ENCODE results near the gene CENPX. TPM values are rescaled to one million over a fixed set of nuclear protein-coding genes. Genes with fewer than 3 reads are reported as not detected.

Gene CENPX
- total RNA-seq, 1 donor from 2014 or later, result 66.2 TPM

GRCh38 chr17:82029990-82030469, 7.4 kb upstream of the CENPX start:
- H3K27me3 Mint-ChIP-seq, result peaks cover 4% of the 10 kb centered on the region
- H3K36me3 Mint-ChIP-seq (ENCODE audit: insufficient read depth), result peaks cover 10% of the 10 kb centered on the region
- DNase-seq (ENCODE audit: low spot score, unreplicated experiment), result no peak
- H3K4me3 Mint-ChIP-seq (ENCODE audit: low read depth), result peak overlapping the region; percentile 56
- no peak overlapping the region for H3K27ac Mint-ChIP-seq
- H3K9me3 Mint-ChIP-seq (ENCODE audit: low read depth), result no peaks in the 10 kb centered on the region
- TF ChIP-seq CTCF (IDR thresholded peaks at IDR 0.05; ENCODE audit: unreplicated experiment), result no peak
- H3K4me1 Mint-ChIP-seq (ENCODE audit: low read depth), result no peaks in the 10 kb centered on the region

GRCh38 chr17:82029391-82029790, 6.7 kb upstream of the CENPX start:
- no peaks in the 10 kb centered on the region for H3K9me3 Mint-ChIP-seq (ENCODE audit: low read depth)
- H3K27ac Mint-ChIP-seq, result no peak overlapping the region
- H3K4me1 Mint-ChIP-seq (ENCODE audit: low read depth), result no peaks in the 10 kb centered on the region
- H3K36me3 Mint-ChIP-seq (ENCODE audit: insufficient read depth), result peaks cover 8% of the 10 kb centered on the region
- peaks cover 2% of the 10 kb centered on the region for H3K27me3 Mint-ChIP-seq
- no peak for DNase-seq (ENCODE audit: low spot score, unreplicated experiment)
- peak overlapping the region; percentile 56 for H3K4me3 Mint-ChIP-seq (ENCODE audit: low read depth)
- no peak for TF ChIP-seq CTCF (IDR thresholded peaks at IDR 0.05; ENCODE audit: unreplicated experiment)

DNA sequence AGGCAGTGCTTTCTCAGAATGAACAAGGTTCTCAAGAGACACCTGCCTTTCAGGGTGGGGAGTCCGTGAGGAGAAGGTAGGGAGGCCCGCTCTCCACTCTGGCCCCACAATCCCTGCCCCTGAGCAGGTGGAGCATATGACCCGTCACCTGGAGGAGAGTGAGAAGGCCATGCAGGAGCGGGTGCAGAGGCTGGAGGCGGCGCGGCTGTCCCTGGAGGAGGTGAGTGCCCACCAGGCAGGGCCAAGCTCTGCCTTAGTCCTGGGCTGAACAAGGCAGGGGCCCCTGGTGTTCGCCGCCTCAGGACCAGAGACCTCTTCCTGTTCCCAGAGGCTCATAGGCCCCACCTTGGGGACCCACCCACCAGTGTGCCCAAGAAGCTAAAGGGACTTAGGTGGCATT, 6.3 kb upstream of the CENPX start:
- DNase-seq (ENCODE audit: low spot score, unreplicated experiment), result no peak
- H3K4me3 Mint-ChIP-seq (ENCODE audit: low read depth), result no peak overlapping the region

DNA sequence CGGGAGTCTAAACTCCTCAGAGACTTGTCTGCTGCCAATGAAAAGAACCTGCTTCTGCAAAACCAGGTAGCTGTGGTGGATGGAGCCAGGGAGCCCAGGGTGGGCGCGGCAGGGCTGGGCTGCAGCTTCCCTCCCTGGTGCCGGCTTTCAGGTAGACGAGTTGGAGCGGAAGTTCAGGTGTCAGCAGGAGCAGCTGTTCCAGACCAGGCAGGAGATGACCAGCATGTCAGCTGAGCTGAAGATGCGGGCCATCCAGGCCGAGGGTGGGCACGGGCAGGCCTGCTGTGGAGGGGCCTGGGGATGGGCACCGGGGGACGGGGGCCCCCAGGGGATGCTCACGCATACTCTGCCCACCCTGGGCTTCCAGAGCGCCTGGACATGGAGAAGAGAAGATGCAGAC, 5.6 kb upstream of the CENPX start:
- Mint-ChIP-seq H3K4me3 (ENCODE audit: low read depth) (no peak overlapping the region), H3K36me3 (ENCODE audit: insufficient read depth) (peaks cover 8% of the 10 kb centered on the region), H3K27ac (no peak overlapping the region), H3K4me1 (ENCODE audit: low read depth) (peaks cover 6% of the 10 kb centered on the region), H3K27me3 (peaks cover 2% of the 10 kb centered on the region), H3K9me3 (ENCODE audit: low read depth) (no peaks in the 10 kb centered on the region)
- no peak for TF ChIP-seq CTCF (IDR thresholded peaks at IDR 0.05; ENCODE audit: unreplicated experiment)
- DNase-seq (ENCODE audit: low spot score, unreplicated experiment), result no peak

More for the DNA sequence above, 6.3 kb upstream of the CENPX start:
- H3K9me3 Mint-ChIP-seq (ENCODE audit: low read depth), result no peaks in the 10 kb centered on the region
- peaks cover 8% of the 10 kb centered on the region for H3K36me3 Mint-ChIP-seq (ENCODE audit: insufficient read depth)
- H3K27ac Mint-ChIP-seq, result no peak overlapping the region
- TF ChIP-seq CTCF (IDR thresholded peaks at IDR 0.05; ENCODE audit: unreplicated experiment), result no peak
- H3K4me1 Mint-ChIP-seq (ENCODE audit: low read depth), result peaks cover 3% of the 10 kb centered on the region
- H3K27me3 Mint-ChIP-seq, result peaks cover 2% of the 10 kb centered on the region

GRCh38 chr17:82025401-82026107, 2.9 kb upstream of the CENPX start:
- DNase-seq (ENCODE audit: low spot score, unreplicated experiment), result no peak
- Mint-ChIP-seq H3K4me3 (ENCODE audit: low read depth) (no peak overlapping the region), H3K4me1 (ENCODE audit: low read depth) (peaks cover 11% of the 10 kb centered on the region), H3K27ac (no peak overlapping the region), H3K27me3 (no peaks in the 10 kb centered on the region), H3K9me3 (ENCODE audit: low read depth) (no peaks in the 10 kb centered on the region), H3K36me3 (ENCODE audit: insufficient read depth) (peaks cover 8% of the 10 kb centered on the region)
- TF ChIP-seq CTCF (IDR thresholded peaks at IDR 0.05; ENCODE audit: unreplicated experiment), result no peak
